C4-2B (cell line): ENCODE data around the gene PLA2G6.

Experiments
- CTCF ChIP-seq: fragments of 450-650 bp; conservative IDR thresholded peaks from 2 replicates; pipeline ENCODE4 v1.5.1; 2017; ENCODE audit warnings: mild to moderate bottlenecking
- ZFX ChIP-seq: fragments of 450-650 bp; IDR thresholded peaks from 2 replicates; pipeline ENCODE4 v1.6.1; 2017

GRCh38 chr22:38220163-38220562 is 38.5 kb upstream of the PLA2G6 start:
- TF ChIP-seq CTCF (no peak), ZFX (no peak)
